ENCODE data around the gene GPANK1. TPM values are rescaled to one million over a fixed set of nuclear protein-coding genes. Genes with fewer than 3 reads are reported as not detected.

The GPANK1 gene
- total and polyA plus RNA-seq, 7 experiments from 2014 or later: 12.8 to 35.1 (median 27.2) TPM

GRCh38 chr6:31630177-31630934, 34.4 kb downstream of the GPANK1 start:
- H3K9me3 ChIP-seq (ENCODE audit: control insufficient read depth in 2 of 3, low read length in 3 of 3): no peaks in the 10 kb centered on the region
- no peak for ATAC-seq
- H3K36me3 Mint-ChIP-seq: peaks cover 15 to 56% (median 29%) of the 10 kb centered on the region in 5 donors

GRCh38 chr6:31629014-31629413, 35.8 kb downstream of the GPANK1 start:
- peaks cover 27 to 100% (median 39%) of the 10 kb centered on the region in 3 experiments for H3K36me3 ChIP-seq (ENCODE audit: control insufficient read depth in 2 of 3, insufficient read depth in 3 of 3, low read length in 3 of 3)
- H3K4me3 ChIP-seq (ENCODE audit: low read length): no peak overlapping the region
- H3K4me1 Mint-ChIP-seq: peaks cover 0 to 16% (median 2%) of the 10 kb centered on the region in 7 donors
- no peak for ATAC-seq
- H3K36me3 Mint-ChIP-seq: peaks cover 13 to 56% (median 26%) of the 10 kb centered on the region in 5 donors
- H3K4me3 Mint-ChIP-seq: no peak overlapping the region
- no peak for DNase-seq
- H3K9me3 Mint-ChIP-seq: no peaks in the 10 kb centered on the region
- no peaks in the 10 kb centered on the region for H3K27me3 Mint-ChIP-seq
- H3K9me3 ChIP-seq (ENCODE audit: control insufficient read depth in 2 of 3, low read length in 3 of 3): no peaks in the 10 kb centered on the region
- no peaks in the 10 kb centered on the region for H3K27me3 ChIP-seq (ENCODE audit: control insufficient read depth in 2 of 2, insufficient read depth in 2 of 2, low read length in 2 of 2)
- ChIA-PET CTCF (no interaction called here), POLR2A (interaction anchor here (0.5 to 66.4 kb wide), 4 partner anchors 19 to 362 kb away, joined by 3 to 3078 read pairs (median 3); partner anchors contain the start of genes ATP6V1G2, DDX39B, LST1 and LTA)
- intact Hi-C loops (cut with micrococcal nuclease): no loop called here
- no peak overlapping the region for H3K27ac ChIP-seq (ENCODE audit: low read depth, low read length)
- peak overlapping the region in 3 of 9 donors; percentile 53 to 86 (median 67) for H3K27ac Mint-ChIP-seq
- no peaks in the 10 kb centered on the region for H3K4me1 ChIP-seq (ENCODE audit: control insufficient read depth in 2 of 2, insufficient read depth in 2 of 2, low read length in 2 of 2)

More at GRCh38 chr6:31630177-31630934, 34.4 kb downstream of the GPANK1 start:
- Mint-ChIP-seq H3K4me3 (no peak overlapping the region), H3K4me1 (peaks cover 0 to 17% (median 3%) of the 10 kb centered on the region in 7 donors), H3K27me3 (no peaks in the 10 kb centered on the region), H3K27ac (peak overlapping the region in 3 of 9 donors; percentile 57 to 82 (median 78)), H3K9me3 (no peaks in the 10 kb centered on the region)
- Histone ChIP-seq H3K4me3 (ENCODE audit: low read length) (no peak overlapping the region), H3K36me3 (ENCODE audit: control insufficient read depth in 2 of 3, insufficient read depth in 3 of 3, low read length in 3 of 3) (peaks cover 25 to 100% (median 38%) of the 10 kb centered on the region in 3 experiments), H3K4me1 (ENCODE audit: control insufficient read depth in 2 of 2, insufficient read depth in 2 of 2, low read length in 2 of 2) (no peaks in the 10 kb centered on the region), H3K27ac (ENCODE audit: low read depth, low read length) (no peak overlapping the region), H3K27me3 (ENCODE audit: control insufficient read depth in 2 of 2, insufficient read depth in 2 of 2, low read length in 2 of 2) (no peaks in the 10 kb centered on the region)
- intact Hi-C loops (cut with micrococcal nuclease): no loop called here
- POLR2A ChIA-PET: interaction anchor here (0.6 to 1.2 kb wide), 2 partner anchors 23 to 1713 kb away, joined by 3 to 4 read pairs; no protein-coding TSS in a partner anchor
- CTCF ChIA-PET: no interaction called here
- DNase-seq: no peak

- CTCF ChIA-PET: no interaction called here
- peak overlapping the region in 1 of 9 donors; percentile 36 for H3K27ac Mint-ChIP-seq
- H3K4me3 Mint-ChIP-seq: no peak overlapping the region
Measured at GRCh38 chr6:31627690-31628287, 37.0 kb downstream of the GPANK1 start.

GRCh38 chr6:31626952-31627351, 37.8 kb downstream of the GPANK1 start:
- H3K27ac ChIP-seq (ENCODE audit: low read depth, low read length): no peak overlapping the region
- ChIA-PET CTCF (interaction anchor here (0.6 kb wide), 1 partner anchor 76 kb away, joined by 3 read pairs; no protein-coding TSS in a partner anchor), POLR2A (interaction anchor here (0.7 to 66.4 kb wide), 5 partner anchors 13 to 268 kb away, joined by 3 to 3078 read pairs (median 4); partner anchors contain the start of genes ATP6V1G2, BAG6, DDX39B and LST1)
- H3K36me3 ChIP-seq (ENCODE audit: control insufficient read depth in 2 of 3, insufficient read depth in 3 of 3, low read length in 3 of 3): peaks cover 20 to 86% (median 29%) of the 10 kb centered on the region in 3 experiments
- Mint-ChIP-seq H3K27ac (peak overlapping the region in 2 of 9 donors; percentile 1 to 34), H3K9me3 (no peaks in the 10 kb centered on the region), H3K4me3 (no peak overlapping the region), H3K36me3 (peaks cover 14 to 60% (median 26%) of the 10 kb centered on the region in 5 donors), H3K4me1 (peaks cover 0 to 28% (median 12%) of the 10 kb centered on the region in 7 donors), H3K27me3 (no peaks in the 10 kb centered on the region)
- no peak for DNase-seq
- H3K4me1 ChIP-seq (ENCODE audit: control insufficient read depth in 2 of 2, insufficient read depth in 2 of 2, low read length in 2 of 2): peaks cover 0 to 3% of the 10 kb centered on the region in 2 donors
- H3K4me3 ChIP-seq (ENCODE audit: low read length): no peak overlapping the region
- intact Hi-C loops (cut with micrococcal nuclease): no loop called here
- no peaks in the 10 kb centered on the region for H3K27me3 ChIP-seq (ENCODE audit: control insufficient read depth in 2 of 2, insufficient read depth in 2 of 2, low read length in 2 of 2)
- no peaks in the 10 kb centered on the region for H3K9me3 ChIP-seq (ENCODE audit: control insufficient read depth in 2 of 3, low read length in 3 of 3)
- ATAC-seq: no peak

More at GRCh38 chr6:31627690-31628287, 37.0 kb downstream of the GPANK1 start:
- intact Hi-C loops (cut with micrococcal nuclease): no loop called here
- no peak overlapping the region for H3K4me3 ChIP-seq (ENCODE audit: low read length)
- peaks cover 20 to 95% (median 35%) of the 10 kb centered on the region in 3 experiments for H3K36me3 ChIP-seq (ENCODE audit: control insufficient read depth in 2 of 3, insufficient read depth in 3 of 3, low read length in 3 of 3)
- DNase-seq (no peak), ATAC-seq (no peak)
- H3K9me3 ChIP-seq (ENCODE audit: control insufficient read depth in 2 of 3, low read length in 3 of 3): no peaks in the 10 kb centered on the region
- Mint-ChIP-seq H3K9me3 (no peaks in the 10 kb centered on the region), H3K27me3 (no peaks in the 10 kb centered on the region), H3K4me1 (peaks cover 0 to 20% (median 4%) of the 10 kb centered on the region in 7 donors), H3K36me3 (peaks cover 14 to 57% (median 26%) of the 10 kb centered on the region in 5 donors)
- H3K4me1 ChIP-seq (ENCODE audit: control insufficient read depth in 2 of 2, insufficient read depth in 2 of 2, low read length in 2 of 2): no peaks in the 10 kb centered on the region
- POLR2A ChIA-PET: interaction anchor here (1.3 to 66.4 kb wide), 3 partner anchors 12 to 64 kb away, joined by 4 to 3078 read pairs (median 7); partner anchors contain the start of genes ATP6V1G2, BAG6, DDX39B and LST1
- H3K27ac ChIP-seq (ENCODE audit: low read depth, low read length): no peak overlapping the region
- H3K27me3 ChIP-seq (ENCODE audit: control insufficient read depth in 2 of 2, insufficient read depth in 2 of 2, low read length in 2 of 2): no peaks in the 10 kb centered on the region

- Mint-ChIP-seq H3K9me3 (peaks cover 0 to 2% (median 0%) of the 10 kb centered on the region in 11 donors), H3K4me1 (peaks cover 9 to 39% (median 30%) of the 10 kb centered on the region in 7 donors), H3K27ac (peak overlapping the region in 4 of 9 donors; percentile 5 to 74 (median 23)), H3K27me3 (no peaks in the 10 kb centered on the region), H3K4me3 (no peak overlapping the region), H3K36me3 (peaks cover 4 to 48% (median 21%) of the 10 kb centered on the region in 5 donors)
- intact Hi-C loops (cut with micrococcal nuclease): loop anchor here (5.0 kb wide), 3 partner anchors 333 to 1228 kb away; partner anchors contain the start of genes GNL1 (in 1 of the 2), NELFE (in 1 of the 2), PRR3 (in 1 of the 2) and PSMB9 (in 1 of the 2)
- peaks cover 20 to 57% (median 23%) of the 10 kb centered on the region in 3 experiments for H3K36me3 ChIP-seq (ENCODE audit: control insufficient read depth in 2 of 3, insufficient read depth in 3 of 3, low read length in 3 of 3)
- no peak for DNase-seq
- no peak overlapping the region for H3K4me3 ChIP-seq (ENCODE audit: low read length)
- H3K9me3 ChIP-seq (ENCODE audit: control insufficient read depth in 2 of 3, low read length in 3 of 3): no peaks in the 10 kb centered on the region
- ATAC-seq: no peak
- H3K27ac ChIP-seq (ENCODE audit: low read depth, low read length): no peak overlapping the region
- H3K4me1 ChIP-seq (ENCODE audit: control insufficient read depth in 2 of 2, insufficient read depth in 2 of 2, low read length in 2 of 2): peaks cover 3 to 14% of the 10 kb centered on the region in 2 donors
- ChIA-PET CTCF (interaction anchor here (0.6 to 1.2 kb wide), 2 partner anchors 42 to 117 kb away, joined by 3 read pairs; partner anchors contain the start of gene LTB), POLR2A (interaction anchor here (66.4 kb wide), 1 partner anchor 60 kb away, joined by 3078 read pairs; the partner anchor contains the start of genes ATP6V1G2, DDX39B, LST1 and LTA)
- no peaks in the 10 kb centered on the region for H3K27me3 ChIP-seq (ENCODE audit: control insufficient read depth in 2 of 2, insufficient read depth in 2 of 2, low read length in 2 of 2)
Measured at GRCh38 chr6:31624070-31624469, 40.7 kb downstream of the GPANK1 start.

GRCh38 chr6:31622684-31623091, 42.1 kb downstream of the GPANK1 start:
- Mint-ChIP-seq H3K27ac (peak overlapping the region; percentile 66 to 98 (median 96)), H3K27me3 (no peaks in the 10 kb centered on the region), H3K9me3 (peaks cover 0 to 2% (median 0%) of the 10 kb centered on the region in 11 donors), H3K4me1 (peaks cover 9 to 38% (median 34%) of the 10 kb centered on the region in 7 donors), H3K36me3 (peaks cover 4 to 46% (median 20%) of the 10 kb centered on the region in 5 donors), H3K4me3 (peak overlapping the region in 5 of 10 donors; percentile 88 to 95 (median 93))
- H3K4me3 ChIP-seq (ENCODE audit: low read length): no peak overlapping the region
- no peaks in the 10 kb centered on the region for H3K27me3 ChIP-seq (ENCODE audit: control insufficient read depth in 2 of 2, insufficient read depth in 2 of 2, low read length in 2 of 2)
- no peaks in the 10 kb centered on the region for H3K9me3 ChIP-seq (ENCODE audit: control insufficient read depth in 2 of 3, low read length in 3 of 3)
- ChIA-PET POLR2A (interaction anchor here (0.6 to 66.4 kb wide), 9 partner anchors 12 to 296 kb away, joined by 3 to 3078 read pairs (median 5); partner anchors contain the start of genes ATP6V1G2, BAG6, DDX39B and HSPA1B), CTCF (interaction anchor here (0.8 kb wide), 1 partner anchor 126 kb away, joined by 3 read pairs; no protein-coding TSS in a partner anchor)
- peaks cover 3 to 14% of the 10 kb centered on the region in 2 donors for H3K4me1 ChIP-seq (ENCODE audit: control insufficient read depth in 2 of 2, insufficient read depth in 2 of 2, low read length in 2 of 2)
- intact Hi-C loops (cut with micrococcal nuclease): loop anchor here (5.0 kb wide), 3 partner anchors 335 to 1230 kb away; partner anchors contain the start of genes GNL1 (in 1 of the 2), NELFE (in 1 of the 2), PRR3 (in 1 of the 2) and PSMB9 (in 1 of the 2)
- DNase-seq (no peak), ATAC-seq (no peak)
- peak overlapping the region; percentile 96 for H3K27ac ChIP-seq (ENCODE audit: low read depth, low read length)
- H3K36me3 ChIP-seq (ENCODE audit: control insufficient read depth in 2 of 3, insufficient read depth in 3 of 3, low read length in 3 of 3): peaks cover 20 to 44% (median 21%) of the 10 kb centered on the region in 3 experiments

All from naive thymus-derived CD4-positive, alpha-beta T cell (primary cell).